Measurements from ENCODE around the gene SYT11.

GRCh38 chr1:155840386-155840785, 19.0 kb upstream of the SYT11 start:
- TF ChIP-seq GABPA (IDR thresholded peaks at IDR 0.05 in 1 of 2, conservative IDR thresholded peaks at IDR 0.05 in 1 of 2) (no peak), ATF3 (IDR thresholded peaks at IDR 0.05) (no peak), REST (IDR thresholded peaks at IDR 0.05) (no peak), SP1 (IDR thresholded peaks at IDR 0.05) (no peak), TAF1 (conservative IDR thresholded peaks at IDR 0.05) (no peak), RAD21 (IDR thresholded peaks at IDR 0.05) (no peak), YY1 (IDR thresholded peaks at IDR 0.05) (no peak), JUND (IDR thresholded peaks at IDR 0.05) (no peak)
- TF ChIP-seq, protein P1, sequence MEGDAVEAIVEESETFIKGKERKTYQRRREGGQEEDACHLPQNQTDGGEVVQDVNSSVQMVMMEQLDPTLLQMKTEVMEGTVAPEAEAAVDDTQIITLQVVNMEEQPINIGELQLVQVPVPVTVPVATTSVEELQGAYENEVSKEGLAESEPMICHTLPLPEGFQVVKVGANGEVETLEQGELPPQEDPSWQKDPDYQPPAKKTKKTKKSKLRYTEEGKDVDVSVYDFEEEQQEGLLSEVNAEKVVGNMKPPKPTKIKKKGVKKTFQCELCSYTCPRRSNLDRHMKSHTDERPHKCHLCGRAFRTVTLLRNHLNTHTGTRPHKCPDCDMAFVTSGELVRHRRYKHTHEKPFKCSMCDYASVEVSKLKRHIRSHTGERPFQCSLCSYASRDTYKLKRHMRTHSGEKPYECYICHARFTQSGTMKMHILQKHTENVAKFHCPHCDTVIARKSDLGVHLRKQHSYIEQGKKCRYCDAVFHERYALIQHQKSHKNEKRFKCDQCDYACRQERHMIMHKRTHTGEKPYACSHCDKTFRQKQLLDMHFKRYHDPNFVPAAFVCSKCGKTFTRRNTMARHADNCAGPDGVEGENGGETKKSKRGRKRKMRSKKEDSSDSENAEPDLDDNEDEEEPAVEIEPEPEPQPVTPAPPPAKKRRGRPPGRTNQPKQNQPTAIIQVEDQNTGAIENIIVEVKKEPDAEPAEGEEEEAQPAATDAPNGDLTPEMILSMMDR (IDR thresholded peaks at IDR 0.05; ENCODE audit: low read depth, low read length, missing input control), result no peak
- TF ChIP-seq, protein P2, sequence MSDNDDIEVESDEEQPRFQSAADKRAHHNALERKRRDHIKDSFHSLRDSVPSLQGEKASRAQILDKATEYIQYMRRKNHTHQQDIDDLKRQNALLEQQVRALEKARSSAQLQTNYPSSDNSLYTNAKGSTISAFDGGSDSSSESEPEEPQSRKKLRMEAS (IDR thresholded peaks at IDR 0.05), result no peak
